ENCODE results near the gene KDM1B.

Gene KDM1B

GRCh38 chr6:18247002-18247401 is 91.8 kb downstream of the KDM1B start:
- DNase-seq (ENCODE audit: low read depth, low spot score) = no peak
- no peak overlapping the region for H3K4me3 ChIP-seq (ENCODE audit: low read length)

- no peak overlapping the region for H3K4me3 ChIP-seq (ENCODE audit: low read length)
- no peak for DNase-seq (ENCODE audit: low read depth, low spot score)
Observed at GRCh38 chr6:18248698-18249097, 93.5 kb downstream of the KDM1B start.

GRCh38 chr6:18249271-18249670 is 94.0 kb downstream of the KDM1B start:
- no peak for DNase-seq (ENCODE audit: low read depth, low spot score)
- H3K4me3 ChIP-seq (ENCODE audit: low read length) = no peak overlapping the region

GRCh38 chr6:18253635-18254034 is 98.4 kb downstream of the KDM1B start:
- no peak for DNase-seq (ENCODE audit: low read depth, low spot score)

GRCh38 chr6:18254793-18255192 is 99.6 kb downstream of the KDM1B start:
- DNase-seq (ENCODE audit: low read depth, low spot score) = no peak

More at GRCh38 chr6:18253635-18254034, 98.4 kb downstream of the KDM1B start:
- H3K4me3 ChIP-seq (ENCODE audit: low read length) = no peak overlapping the region

GRCh38 chr6:18259675-18260447 is 104.6 kb downstream of the KDM1B start:
- no peak overlapping the region for H3K4me3 ChIP-seq (ENCODE audit: low read length)
- DNase-seq (ENCODE audit: low read depth, low spot score) = no peak

More at GRCh38 chr6:18254793-18255192, 99.6 kb downstream of the KDM1B start:
- H3K4me3 ChIP-seq (ENCODE audit: low read length) = no peak overlapping the region

- no peak overlapping the region for H3K4me3 ChIP-seq (ENCODE audit: low read length)
- DNase-seq (ENCODE audit: low read depth, low spot score) = no peak
Observed at GRCh38 chr6:18260448-18261106, 105.4 kb downstream of the KDM1B start.

GRCh38 chr6:18261877-18262276 is 106.7 kb downstream of the KDM1B start:
- no peak overlapping the region for H3K4me3 ChIP-seq (ENCODE audit: low read length)
- DNase-seq (ENCODE audit: low read depth, low spot score) = no peak

GRCh38 chr6:18262702-18263417 is 107.6 kb downstream of the KDM1B start:
- H3K4me3 ChIP-seq (ENCODE audit: low read length) = peak overlapping the region; percentile 85
- DNase-seq (ENCODE audit: low read depth, low spot score) = peak; percentile 80

GRCh38 chr6:18263418-18264218 is 108.4 kb downstream of the KDM1B start:
- H3K4me3 ChIP-seq (ENCODE audit: low read length) = peak overlapping the region; percentile 85
- DNase-seq (ENCODE audit: low read depth, low spot score) = no peak

- DNase-seq (ENCODE audit: low read depth, low spot score) = peak; percentile 71
- H3K4me3 ChIP-seq (ENCODE audit: low read length) = peak within 1 kb of the TSS; percentile 85
Observed at GRCh38 chr6:18264219-18264922, 109.1 kb downstream of the KDM1B start, which contains the start of gene DEK. Gene DEK (minus strand): TSS chr6:18264530. CDS start chr6:18263987, 543 bp downstream.

GRCh38 chr6:18264923-18265377 is 109.7 kb downstream of the KDM1B start:
- no peak for DNase-seq (ENCODE audit: low read depth, low spot score)
- peak overlapping the region; percentile 61 for H3K4me3 ChIP-seq (ENCODE audit: low read length)

- DNase-seq (ENCODE audit: low read depth, low spot score) = no peak
Observed at GRCh38 chr6:18265787-18266522, 110.7 kb downstream of the KDM1B start.

GRCh38 chr6:18266523-18266912 is 111.3 kb downstream of the KDM1B start:
- no peak for DNase-seq (ENCODE audit: low read depth, low spot score)
- H3K4me3 ChIP-seq (ENCODE audit: low read length) = no peak overlapping the region

More at GRCh38 chr6:18265787-18266522, 110.7 kb downstream of the KDM1B start:
- no peak overlapping the region for H3K4me3 ChIP-seq (ENCODE audit: low read length)

GRCh38 chr6:18268066-18268465 is 112.8 kb downstream of the KDM1B start:
- no peak for DNase-seq (ENCODE audit: low read depth, low spot score)
- H3K4me3 ChIP-seq (ENCODE audit: low read length) = no peak overlapping the region

- H3K4me3 ChIP-seq (ENCODE audit: low read length) = no peak overlapping the region
- peak; percentile 82 for DNase-seq (ENCODE audit: low read depth, low spot score)
Observed at GRCh38 chr6:18269253-18269652, 114.0 kb downstream of the KDM1B start.

- no peak for DNase-seq (ENCODE audit: low read depth, low spot score)
- H3K4me3 ChIP-seq (ENCODE audit: low read length) = no peak overlapping the region
Observed at GRCh38 chr6:18269717-18270116, 114.5 kb downstream of the KDM1B start.

- no peak overlapping the region for H3K4me3 ChIP-seq (ENCODE audit: low read length)
- no peak for DNase-seq (ENCODE audit: low read depth, low spot score)
Observed at GRCh38 chr6:18270216-18270615, 115.0 kb downstream of the KDM1B start.
